GM04503 (cell line): ENCODE measurements around the gene EFCAB8.

Experiments
- DNase-seq: peaks from one replicate; pipeline ENCODE4 v3.0.0-alpha.2; 2012; ENCODE audit warnings: low read depth

EFCAB8 gene

DNA sequence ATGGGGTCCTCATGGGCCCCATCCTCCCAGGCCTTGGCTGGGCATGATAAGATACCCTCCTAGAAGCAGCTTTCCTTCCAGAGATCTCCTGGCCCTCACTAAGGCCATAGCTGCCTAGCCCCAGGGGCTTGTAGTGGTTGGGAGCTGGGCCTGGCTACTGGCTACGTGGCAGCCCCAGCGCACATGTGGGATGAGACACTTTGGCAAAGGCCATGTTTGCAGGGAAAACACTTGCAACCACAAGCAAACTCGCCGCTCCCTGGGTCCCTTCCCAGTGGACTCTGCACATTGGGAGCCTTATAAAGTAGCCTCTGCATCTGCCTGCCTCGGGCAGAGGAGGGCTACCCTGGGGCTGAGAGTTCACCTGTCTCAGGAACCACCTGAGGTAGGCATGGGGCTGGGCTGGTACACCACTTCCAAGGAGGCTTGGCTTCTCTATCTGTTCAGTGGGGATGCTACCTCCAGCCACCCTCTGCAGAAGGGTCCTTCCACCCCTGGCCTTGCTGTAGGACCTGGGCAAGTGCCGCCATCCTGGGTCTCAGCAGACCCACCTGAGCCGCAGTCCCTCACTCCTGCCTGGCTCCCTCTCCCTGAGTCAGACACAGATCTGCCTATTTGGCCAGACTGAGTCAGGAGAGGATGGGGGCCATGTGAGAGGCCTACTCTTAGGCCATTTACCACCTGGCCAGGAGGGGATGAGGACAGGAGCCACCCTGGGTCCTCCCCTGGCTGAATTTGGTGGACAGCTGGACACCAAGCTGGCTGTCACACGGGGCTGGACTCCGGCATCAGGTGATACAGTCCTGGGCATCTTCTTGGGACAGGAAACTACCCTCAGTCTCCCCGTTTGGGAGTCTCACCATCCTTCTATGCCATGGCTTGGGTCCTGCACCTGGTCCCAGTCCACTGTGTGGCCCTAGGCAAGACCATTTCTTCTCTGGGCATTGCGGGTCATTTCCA is 148.9 kb downstream of the EFCAB8 start, which contains the start of gene BPIFB2:
Gene BPIFB2 (plus strand): TSS at position 329 of the 960 bp plus-strand sequence. CDS start 871 bp downstream, outside the sequence.
- no peak for DNase-seq

DNA sequence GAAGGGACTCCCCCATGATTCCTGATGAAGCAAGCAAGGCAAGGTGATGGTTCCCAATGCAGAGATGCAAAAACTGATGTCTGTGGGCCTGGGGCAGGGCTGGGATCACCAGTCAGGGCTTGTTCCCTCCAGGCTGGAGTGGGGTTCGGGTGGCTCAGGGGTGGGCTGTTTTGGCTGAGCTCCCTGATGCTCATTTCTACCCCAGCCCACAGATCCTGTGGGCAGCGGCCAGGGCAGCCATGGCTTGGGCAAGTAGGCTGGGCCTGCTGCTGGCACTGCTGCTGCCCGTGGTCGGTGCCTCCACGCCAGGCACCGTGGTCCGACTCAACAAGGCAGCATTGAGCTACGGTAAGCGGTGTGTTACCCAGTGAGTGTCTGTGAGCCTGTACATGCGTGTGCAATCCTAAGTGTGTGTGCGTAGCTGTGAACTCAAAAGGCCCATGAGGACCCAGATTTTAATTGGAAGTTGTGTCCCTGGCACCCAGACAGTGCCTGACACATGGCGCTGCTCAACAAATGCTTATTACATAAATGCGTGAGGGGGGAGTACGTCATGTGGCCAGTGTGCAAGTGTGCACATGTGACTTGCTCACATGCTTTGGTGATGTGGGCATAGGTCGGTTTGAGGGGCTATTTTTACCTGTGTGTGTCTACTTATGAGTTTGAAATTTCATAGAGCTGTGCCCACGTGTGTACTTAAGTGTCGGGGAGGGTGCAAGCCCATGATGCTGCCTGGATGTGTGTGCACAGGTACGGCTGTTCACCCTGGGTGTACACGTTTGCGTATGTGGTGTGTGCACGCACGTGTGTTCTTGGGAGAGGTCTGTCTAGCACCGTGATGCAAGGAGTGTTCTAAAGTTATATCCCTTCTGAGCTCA is 149.9 kb downstream of the EFCAB8 start:
- DNase-seq = no peak

DNA sequence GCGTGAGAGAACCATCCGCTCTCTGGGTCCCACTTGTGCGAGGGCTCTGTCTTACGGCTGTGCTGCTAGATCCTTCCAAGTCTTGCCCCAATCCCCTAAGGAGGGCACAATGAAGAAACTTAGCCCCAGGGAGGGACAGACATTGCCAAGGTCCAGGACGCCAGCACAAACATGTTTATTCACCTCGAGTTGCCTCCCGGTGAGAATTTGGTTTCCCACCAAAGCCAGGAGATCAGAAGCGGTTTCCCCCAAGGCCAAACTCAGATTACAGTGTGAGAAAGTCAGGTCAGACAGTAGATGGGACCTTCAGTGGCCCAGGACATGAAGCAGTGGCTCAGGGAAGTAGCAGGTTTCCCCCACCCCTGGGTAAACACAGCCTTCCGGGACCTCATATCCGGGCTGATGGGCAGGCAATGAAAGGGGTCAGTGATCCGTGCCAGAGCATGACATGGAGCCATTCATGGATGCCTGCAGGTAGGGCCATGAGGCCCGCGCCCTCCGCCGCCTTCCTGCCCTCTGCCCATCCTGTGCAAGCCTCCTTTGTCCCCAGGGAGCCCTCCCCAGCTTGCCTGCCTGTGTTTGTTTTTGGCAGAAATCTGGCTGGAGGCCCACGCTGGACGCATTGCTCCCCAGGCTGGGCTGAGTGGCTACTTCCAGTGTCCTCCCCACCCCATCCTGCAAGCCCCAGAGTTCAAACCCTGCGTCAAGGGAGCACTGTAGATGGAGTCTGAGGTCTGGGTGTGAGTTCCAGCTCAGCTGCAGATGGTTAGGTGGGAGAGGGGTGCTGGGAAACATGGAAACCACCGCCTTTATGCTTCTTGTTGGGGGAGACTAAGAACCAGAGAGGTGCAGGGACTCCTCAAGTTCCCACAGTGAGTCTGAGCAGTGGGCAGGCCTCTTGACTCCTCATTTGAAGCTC is 150.8 kb downstream of the EFCAB8 start:
- DNase-seq = no peak

DNA sequence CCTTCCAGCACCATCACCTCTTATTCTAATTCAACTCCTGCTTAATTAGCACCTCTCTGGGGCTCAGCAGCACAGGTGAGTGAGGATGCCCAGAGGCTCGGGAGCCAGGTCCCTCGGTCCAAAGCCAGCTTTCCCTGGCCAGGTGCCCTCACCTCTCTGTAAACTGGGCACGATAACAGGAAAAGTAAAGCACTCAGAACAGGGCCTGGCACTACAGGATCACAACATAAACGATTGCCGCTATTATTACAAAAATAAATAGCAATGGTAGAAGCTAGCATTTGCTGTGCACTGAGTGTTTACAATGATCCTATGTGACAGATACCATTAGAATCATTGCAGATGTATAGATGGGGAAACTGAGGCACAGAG is 151.4 kb downstream of the EFCAB8 start:
- DNase-seq = no peak

DNA sequence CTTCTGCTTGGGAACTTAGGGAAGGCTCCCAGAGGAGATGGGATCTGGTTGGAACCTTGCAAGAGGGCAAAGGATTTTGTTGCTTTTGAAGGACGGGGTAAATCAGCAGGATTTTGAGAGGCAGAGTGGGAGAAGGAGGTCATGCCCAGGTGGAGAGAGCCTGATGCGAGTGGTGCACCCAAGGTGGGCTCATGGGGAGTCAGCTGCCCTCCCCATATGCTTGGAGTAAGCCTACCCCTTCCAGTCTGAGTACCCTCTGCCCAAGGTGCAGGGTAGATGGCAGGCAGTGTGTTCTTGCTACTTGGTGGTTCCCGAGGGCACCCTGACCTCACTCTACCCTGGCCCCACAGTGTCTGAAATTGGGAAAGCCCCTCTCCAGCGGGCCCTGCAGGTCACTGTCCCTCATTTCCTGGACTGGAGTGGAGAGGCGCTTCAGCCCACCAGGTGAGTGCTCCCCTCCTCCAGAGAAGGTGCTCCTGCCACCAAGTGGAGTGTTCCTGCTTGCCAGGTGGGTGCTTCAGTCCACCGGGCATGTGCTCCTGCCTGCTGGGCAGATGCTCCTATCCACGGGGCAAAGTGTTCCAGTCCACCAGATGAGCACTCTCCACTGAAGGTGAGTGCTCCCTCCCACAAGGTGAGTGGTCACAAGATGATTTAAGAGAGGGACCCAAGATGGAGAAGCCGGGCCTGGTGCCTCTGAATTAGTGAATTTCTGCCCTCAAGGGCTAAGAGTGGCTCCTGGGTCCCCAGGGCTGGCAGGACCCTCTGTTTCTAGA is 152.1 kb downstream of the EFCAB8 start:
- no peak for DNase-seq
